ENCODE data around the gene SPATA18.

GRCh38 chr4:52144372-52144771 lies 93.3 kb downstream of the SPATA18 start:
- TF ChIP-seq, protein P1, sequence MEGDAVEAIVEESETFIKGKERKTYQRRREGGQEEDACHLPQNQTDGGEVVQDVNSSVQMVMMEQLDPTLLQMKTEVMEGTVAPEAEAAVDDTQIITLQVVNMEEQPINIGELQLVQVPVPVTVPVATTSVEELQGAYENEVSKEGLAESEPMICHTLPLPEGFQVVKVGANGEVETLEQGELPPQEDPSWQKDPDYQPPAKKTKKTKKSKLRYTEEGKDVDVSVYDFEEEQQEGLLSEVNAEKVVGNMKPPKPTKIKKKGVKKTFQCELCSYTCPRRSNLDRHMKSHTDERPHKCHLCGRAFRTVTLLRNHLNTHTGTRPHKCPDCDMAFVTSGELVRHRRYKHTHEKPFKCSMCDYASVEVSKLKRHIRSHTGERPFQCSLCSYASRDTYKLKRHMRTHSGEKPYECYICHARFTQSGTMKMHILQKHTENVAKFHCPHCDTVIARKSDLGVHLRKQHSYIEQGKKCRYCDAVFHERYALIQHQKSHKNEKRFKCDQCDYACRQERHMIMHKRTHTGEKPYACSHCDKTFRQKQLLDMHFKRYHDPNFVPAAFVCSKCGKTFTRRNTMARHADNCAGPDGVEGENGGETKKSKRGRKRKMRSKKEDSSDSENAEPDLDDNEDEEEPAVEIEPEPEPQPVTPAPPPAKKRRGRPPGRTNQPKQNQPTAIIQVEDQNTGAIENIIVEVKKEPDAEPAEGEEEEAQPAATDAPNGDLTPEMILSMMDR (IDR thresholded peaks at IDR 0.05), result no peak
- TF ChIP-seq POLR2A (IDR thresholded peaks at IDR 0.05), result no peak
